Measurements from ENCODE around the gene ABHD15.
A peak's percentile ranks its signal among the peaks of the same experiment; 100 is the strongest.

Gene ABHD15

GRCh38 chr17:29594519-29595090 is 27.8 kb upstream of the ABHD15 start:
- DNase-seq (ENCODE audit: low read depth): no peak

- DNase-seq (ENCODE audit: low read depth): no peak
These were observed 27.0 kb upstream of the ABHD15 start for GRCh38 chr17:29593591-29594518.

- no peak for DNase-seq (ENCODE audit: low read depth)
These were observed 26.2 kb upstream of the ABHD15 start, which contains the start of gene ANKRD13B for GRCh38 chr17:29592850-29593551. ANKRD13B (plus strand) TSS chr17:29593132; CDS start chr17:29593622, 490 bp downstream.

GRCh38 chr17:29591737-29592608 is 25.1 kb upstream of the ABHD15 start:
- peak; percentile 73 for DNase-seq (ENCODE audit: low read depth)

GRCh38 chr17:29591146-29591736 is 24.4 kb upstream of the ABHD15 start:
- DNase-seq (ENCODE audit: low read depth): no peak

- DNase-seq (ENCODE audit: low read depth): no peak
These were observed 23.7 kb upstream of the ABHD15 start for GRCh38 chr17:29590411-29591145.

- DNase-seq (ENCODE audit: low read depth): peak; percentile 79
These were observed 22.9 kb upstream of the ABHD15 start, which contains the start of gene GIT1 for GRCh38 chr17:29589524-29590410. GIT1 (minus strand) TSS chr17:29589648; CDS start chr17:29589378, 270 bp downstream.

GRCh38 chr17:29588562-29589411 is 21.9 kb upstream of the ABHD15 start:
- no peak for DNase-seq (ENCODE audit: low read depth)

GRCh38 chr17:29588017-29588561 is 21.3 kb upstream of the ABHD15 start:
- no peak for DNase-seq (ENCODE audit: low read depth)

GRCh38 chr17:29587591-29587990 is 20.8 kb upstream of the ABHD15 start:
- no peak for DNase-seq (ENCODE audit: low read depth)

- no peak for DNase-seq (ENCODE audit: low read depth)
These were observed 20.0 kb upstream of the ABHD15 start for GRCh38 chr17:29586676-29587469.

GRCh38 chr17:29585080-29585751 is 18.4 kb upstream of the ABHD15 start:
- no peak for DNase-seq (ENCODE audit: low read depth)

- DNase-seq (ENCODE audit: low read depth): no peak
These were observed 17.7 kb upstream of the ABHD15 start for GRCh38 chr17:29584452-29585079.

- no peak for DNase-seq (ENCODE audit: low read depth)
These were observed 16.7 kb upstream of the ABHD15 start for GRCh38 chr17:29583324-29584248.

GRCh38 chr17:29582772-29583171 is 15.9 kb upstream of the ABHD15 start:
- DNase-seq (ENCODE audit: low read depth): no peak

Measured in activated T-cell treated with anti-CD3 and anti-CD28 coated beads for 24 hours (primary cell).